Ramos (cell line): ENCODE results near the gene KIR2DL3.
"Not testable (repeated sequence)": the region's sequence is repeated elsewhere in the genome, so short reads cannot be mapped to it uniquely, and the experiment has no call there.

Experiments
- in situ Hi-C: fragments of 300-500 bp; cut with MboI; formaldehyde crosslinking; loops from one replicate; pipeline ENCODE4 v1.14.3; 2022; ENCODE audit warnings: low sequenced_read_pairs; ENCODE audit not compliant: unreplicated experiment

The KIR2DL3 gene

DNA sequence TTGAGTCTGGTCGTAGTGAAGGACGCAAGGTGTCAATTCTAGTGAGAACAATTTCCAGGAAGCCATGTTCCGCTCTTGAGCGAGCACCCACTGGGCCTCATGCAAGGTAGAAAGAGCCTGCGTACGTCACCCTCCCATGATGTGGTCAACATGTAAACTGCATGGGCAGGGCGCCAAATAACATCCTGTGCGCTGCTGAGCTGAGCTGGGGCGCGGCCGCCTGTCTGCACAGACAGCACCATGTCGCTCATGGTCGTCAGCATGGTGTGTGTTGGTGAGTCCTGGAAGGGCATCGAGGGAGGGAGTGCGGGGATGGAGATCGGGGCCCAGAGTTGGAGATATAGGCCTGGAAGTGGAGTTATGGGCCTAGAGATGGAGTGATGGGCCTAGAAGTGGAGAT, at the start of gene KIR2DL3:
KIR2DL3 (plus strand) TSS at position 208 of the 400 bp plus-strand sequence; CDS start at position 241, 33 bp downstream.
- in situ Hi-C loops = not testable (repeated sequence)

DNA sequence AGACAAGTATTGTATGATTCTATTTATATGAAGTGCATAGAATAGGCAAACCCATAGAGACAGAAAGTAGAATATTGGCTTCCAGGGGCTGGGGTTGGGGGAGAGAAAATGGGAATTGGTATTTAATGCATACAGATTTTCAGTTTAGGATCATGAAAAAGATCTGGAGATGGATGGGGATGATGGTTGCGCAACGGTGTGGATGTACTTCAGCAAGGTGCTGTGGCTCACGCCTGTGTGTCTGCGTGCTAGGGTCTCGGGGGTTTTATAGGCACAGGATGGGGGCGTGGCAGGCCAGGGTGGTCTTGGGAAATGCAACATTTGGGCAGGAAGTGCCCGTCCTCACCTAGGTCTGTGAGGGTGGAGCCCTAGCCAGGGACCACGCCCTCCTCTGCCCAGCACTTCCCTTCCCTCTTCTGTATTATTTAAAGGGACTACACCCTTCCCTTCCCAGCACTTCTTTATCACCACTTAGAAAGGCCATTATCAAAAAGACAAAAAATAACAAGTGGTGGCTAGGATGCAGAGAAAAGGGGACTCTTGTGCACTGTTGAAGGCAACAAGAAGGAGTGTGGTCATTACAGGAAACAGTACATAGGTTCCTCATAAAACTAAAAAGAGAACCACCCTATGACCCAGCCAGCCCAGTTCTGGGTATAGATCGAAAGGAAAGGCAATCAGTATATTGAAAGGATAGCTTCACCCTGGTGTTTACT, 46.6 kb upstream of the KIR2DL3 start:
- in situ Hi-C loops = no loop called here

DNA sequence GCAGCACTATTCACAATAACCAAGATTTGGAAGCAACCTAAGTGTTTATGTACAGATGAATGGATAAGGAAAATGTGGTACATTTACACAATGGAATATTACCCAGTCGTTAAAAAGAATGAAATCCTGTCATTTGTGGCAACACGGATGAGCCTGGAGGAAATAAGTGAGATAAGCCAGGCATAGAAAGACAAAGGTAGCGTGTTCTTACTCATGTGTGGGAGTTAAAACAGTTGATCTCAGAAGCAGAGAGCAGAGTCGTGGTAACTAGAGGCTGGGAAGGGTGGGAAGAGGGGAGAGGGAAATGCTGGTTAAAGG, 46.1 kb upstream of the KIR2DL3 start:
- in situ Hi-C loops = no loop called here

DNA sequence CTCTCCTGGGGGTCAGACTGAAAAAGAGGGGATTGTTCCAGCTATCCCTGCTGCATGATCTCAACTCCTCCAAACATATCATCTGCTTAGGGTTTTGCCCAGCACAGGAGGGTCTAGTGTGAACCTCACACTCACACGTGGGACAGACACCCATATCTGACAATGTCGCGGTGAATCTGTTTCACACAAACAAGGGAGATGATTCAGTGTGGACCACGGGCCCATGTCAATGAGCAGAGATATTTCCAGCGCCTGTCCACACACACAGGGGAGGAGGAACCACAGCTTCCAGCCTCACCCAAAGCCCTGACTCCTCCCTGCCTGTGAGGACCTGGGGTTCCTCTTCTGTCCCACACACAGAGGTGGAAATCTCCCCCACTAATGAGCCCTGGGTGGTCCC, 43.7 kb upstream of the KIR2DL3 start:
- in situ Hi-C loops = no loop called here

DNA sequence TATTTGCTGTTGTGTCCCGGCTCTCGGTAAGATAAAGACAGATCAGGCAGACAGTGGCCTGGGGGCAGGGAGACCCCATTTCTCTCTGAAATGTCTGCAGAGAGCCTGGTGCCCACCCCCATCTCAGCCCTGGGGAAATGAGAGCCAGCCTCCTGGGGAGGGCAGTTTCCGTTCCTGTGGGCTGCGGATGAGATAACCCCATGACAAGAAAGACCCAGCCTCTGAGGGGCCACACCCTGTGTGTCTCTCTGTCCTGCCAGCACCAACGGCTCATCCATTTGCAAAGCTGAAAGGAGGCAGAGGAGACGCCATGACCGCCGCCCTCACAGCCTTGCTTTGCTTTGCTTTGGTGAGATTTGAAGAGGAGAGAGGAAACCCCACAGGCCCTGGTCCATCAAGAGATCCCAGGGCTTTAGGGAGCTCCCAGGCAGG, 42.2 kb upstream of the KIR2DL3 start:
- in situ Hi-C loops = no loop called here

DNA sequence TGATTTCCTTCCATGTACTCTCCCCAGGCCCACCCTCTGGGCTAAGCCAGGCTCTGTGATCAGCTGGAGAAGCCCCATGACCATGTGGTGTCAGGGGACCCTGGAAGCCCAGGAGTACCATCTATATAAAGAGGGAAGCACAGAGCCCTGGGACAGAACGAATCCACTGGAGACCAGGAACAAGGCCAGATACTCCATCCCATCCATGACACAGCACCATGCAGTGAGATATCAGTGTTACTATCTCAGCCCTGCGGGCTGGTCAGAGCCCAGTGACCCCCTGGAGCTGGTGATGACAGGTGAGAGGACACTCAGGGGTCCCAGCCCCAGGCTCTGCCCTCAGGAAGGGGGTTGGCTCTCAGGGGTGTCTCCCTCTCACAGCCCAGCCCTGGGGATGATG, 41.5 kb upstream of the KIR2DL3 start:
- in situ Hi-C loops = no loop called here

DNA sequence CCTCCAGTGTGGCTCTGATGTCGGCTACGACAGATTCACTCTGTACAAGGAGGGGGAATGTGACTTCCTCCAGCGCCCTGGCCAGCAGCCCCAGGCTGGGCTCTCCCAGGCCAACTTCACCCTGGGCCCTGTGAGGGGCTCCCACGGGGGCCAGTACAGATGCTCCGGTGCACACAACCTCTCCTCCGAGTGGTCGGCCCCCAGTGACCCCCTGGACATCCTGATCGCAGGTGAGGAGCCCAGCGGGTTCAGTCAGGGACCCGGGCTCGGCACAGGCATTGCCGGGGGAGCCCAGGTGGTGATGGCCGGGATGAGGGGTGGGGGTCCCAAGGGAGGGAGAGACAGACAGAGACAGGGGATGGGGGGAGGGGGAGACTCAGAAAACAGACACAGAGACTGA, 40.6 kb upstream of the KIR2DL3 start:
- in situ Hi-C loops = not testable (repeated sequence)

DNA sequence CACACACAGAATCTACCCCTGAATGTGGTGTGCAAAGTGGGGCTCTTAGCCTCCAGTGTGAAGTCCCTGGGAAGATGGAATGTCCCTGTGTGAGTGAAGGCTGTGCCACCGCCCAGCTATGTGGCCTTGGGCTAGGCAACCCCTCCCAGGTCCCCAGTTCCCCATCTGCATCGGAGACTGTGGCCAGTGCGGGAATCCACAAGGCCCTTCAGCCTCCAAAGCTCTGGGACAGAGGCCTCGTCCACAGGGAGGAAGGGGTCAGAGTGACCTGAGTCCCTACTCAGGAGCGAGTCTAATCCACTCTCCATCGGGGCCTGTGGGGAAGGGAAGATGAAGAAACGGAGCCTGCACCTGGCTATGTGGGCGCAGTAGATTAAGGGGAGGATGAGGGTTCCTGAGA, 33.4 kb upstream of the KIR2DL3 start:
- in situ Hi-C loops = no loop called here

DNA sequence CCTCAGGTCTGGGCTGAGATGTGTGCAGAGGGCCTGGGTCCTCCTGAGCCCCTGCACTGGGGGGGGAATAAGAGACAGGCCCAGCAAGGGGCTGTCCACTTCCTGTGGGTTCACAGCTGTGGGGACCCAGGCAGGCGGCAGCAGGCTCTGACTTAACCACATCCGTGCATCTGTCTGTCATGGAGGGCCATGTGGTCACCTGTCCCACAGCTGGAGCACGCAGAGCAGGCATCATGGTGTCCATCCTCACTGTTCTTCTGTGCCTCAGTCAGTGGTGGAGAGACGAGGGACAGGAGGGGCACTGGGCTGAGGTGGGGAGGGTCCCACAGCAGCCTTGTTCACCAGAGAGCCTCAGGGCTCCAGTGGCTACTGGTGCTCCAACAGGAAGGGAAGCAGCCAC, 30.4 kb upstream of the KIR2DL3 start:
- in situ Hi-C loops = no loop called here

DNA sequence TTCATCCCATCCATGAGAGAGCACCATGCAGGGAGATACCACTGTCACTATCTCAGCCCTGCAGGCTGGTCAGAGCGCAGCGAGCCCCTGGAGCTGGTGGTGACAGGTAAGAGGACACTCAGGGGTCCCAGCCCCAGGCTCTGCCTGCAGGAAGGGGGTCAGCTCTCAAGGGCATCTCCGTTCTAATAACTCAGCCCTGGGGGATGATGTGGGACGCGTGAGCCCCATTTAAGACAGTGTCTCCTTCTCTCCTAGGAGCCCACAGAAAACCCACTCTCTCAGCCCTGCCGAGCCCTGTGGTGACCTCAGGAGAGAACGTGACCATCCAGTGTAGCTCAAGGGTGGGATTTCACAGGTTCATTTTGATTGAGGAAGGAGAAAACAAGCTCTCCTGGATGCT, 29.5 kb upstream of the KIR2DL3 start:
- in situ Hi-C loops = no loop called here

DNA sequence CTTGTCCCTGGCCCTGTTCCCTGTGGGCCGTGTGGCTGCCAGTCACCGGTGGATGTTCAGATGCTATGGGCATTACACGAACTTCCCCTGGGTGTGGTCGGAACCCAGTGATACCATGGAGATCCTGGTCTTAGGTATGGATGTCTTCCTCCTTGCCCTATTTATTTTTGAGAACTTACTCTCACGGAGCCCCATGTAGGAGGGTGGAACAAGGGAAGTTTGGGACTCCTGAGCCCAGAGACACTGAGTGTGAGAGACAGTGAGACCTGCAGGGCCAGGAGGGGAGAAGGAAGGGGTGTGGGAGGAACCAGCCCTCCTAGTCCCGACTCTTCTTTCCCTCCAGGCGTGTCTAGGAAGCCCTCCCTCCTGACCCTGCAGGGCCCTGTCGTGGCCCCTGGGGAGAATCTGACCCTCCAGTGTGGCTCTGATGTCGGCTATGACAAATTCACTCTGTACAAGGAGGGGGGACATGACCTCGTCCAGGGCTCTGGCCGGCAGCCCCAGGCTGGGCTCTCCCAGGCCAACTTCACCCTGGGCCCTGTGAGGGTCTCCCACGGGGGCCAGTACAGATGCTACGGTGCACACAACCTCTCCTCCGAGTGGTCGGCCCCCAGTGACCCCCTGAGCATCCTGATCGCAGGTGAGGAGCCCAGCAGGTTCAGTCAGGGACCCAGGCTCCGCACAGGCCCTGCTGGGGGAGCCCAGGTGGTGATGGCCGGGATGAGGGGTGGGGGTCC, 28.9 kb upstream of the KIR2DL3 start:
- in situ Hi-C loops = no loop called here

DNA sequence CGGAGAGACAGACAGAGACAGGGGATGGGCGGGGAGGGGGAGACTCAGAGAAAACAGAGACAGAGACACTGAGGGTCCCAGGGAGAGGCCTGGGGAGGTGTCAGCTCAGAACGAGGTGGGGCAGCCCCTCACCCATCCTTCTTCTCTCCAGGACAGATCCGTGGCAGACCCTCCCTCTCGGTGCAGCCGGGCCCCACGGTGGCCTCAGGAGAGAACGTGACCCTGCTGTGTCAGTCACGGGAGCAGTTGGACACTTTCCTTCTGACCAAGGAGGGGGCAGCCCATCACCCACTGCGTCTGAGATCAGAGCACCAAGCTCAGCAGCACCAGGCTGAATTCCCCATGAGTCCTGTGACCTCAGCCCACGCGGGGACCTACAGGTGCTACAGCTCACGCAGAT, 28.4 kb upstream of the KIR2DL3 start:
- in situ Hi-C loops = not testable (repeated sequence)

DNA sequence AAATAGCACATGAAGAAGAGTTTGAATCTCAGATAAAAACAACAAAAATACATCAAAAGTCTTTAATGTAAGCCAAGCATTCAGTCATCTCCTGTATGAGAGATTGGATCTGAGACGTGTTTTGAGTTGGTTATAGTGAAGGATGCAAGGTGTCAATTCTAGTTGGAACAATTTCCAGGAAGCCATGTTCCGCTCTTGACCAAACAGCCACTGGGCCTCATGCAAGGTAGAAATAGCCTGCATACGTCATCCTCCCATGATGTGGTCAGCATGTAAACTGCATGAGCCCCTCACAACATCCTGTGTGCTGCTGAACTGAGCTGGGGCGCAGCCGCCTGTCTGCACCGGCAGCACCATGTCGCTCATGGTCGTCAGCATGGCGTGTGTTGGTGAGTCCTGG, 14.2 kb upstream of the KIR2DL3 start, which contains the start of gene KIR3DL3:
KIR3DL3 (plus strand) TSS at position 301 of the 400 bp plus-strand sequence; CDS start at position 356, 55 bp downstream.
- in situ Hi-C loops = no loop called here

DNA sequence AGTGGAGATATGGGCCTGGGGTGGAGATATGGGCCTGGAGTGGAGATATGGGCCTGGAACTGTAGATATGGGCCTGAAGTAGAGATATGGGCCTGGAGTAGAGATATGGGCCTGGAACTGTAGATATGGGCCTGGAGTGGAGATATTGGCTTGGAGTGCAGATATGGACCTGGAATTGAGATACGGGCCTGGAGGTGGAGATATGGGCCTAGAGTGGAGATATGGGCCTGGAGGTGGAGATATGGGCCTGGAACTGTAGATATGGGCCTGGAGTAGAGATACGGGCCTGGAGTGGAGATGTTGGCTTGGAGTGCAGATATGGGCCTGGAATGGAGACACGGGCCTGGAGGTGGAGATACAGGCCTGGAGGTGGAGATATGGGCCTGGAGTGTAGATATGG, 13.7 kb upstream of the KIR2DL3 start:
- in situ Hi-C loops = no loop called here

DNA sequence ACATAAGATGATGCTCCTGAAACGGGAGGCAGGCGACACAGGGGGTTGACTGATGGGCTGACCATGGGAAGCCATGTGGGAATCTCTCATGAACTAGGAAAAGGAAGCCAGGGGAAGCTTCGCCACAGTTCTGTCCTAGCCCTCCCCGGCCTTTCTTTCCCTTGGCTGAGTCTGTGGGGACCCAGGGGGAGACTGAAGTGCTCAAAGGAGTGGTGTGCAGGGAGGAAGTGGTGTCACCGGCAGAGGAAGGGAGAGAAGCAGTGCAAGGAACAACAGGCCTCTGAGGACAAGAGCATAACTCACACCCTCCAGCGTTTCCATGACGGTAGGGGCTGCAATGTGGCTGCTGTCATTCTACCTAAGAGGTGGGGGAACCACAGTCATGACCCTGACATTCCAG, 13.0 kb upstream of the KIR2DL3 start:
- in situ Hi-C loops = no loop called here

DNA sequence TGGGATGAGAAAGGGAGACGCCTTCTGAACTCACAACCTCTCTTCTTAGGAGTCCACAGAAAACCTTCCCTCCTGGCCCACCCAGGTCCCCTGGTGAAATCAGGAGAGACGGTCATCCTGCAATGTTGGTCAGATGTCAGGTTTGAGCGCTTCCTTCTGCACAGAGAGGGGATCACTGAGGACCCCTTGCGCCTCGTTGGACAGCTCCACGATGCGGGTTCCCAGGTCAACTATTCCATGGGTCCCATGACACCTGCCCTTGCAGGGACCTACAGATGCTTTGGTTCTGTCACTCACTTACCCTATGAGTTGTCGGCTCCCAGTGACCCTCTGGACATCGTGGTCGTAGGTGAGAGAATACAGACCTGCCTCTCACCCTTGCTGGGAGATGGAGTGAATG, 10.8 kb upstream of the KIR2DL3 start:
- in situ Hi-C loops = no loop called here

DNA sequence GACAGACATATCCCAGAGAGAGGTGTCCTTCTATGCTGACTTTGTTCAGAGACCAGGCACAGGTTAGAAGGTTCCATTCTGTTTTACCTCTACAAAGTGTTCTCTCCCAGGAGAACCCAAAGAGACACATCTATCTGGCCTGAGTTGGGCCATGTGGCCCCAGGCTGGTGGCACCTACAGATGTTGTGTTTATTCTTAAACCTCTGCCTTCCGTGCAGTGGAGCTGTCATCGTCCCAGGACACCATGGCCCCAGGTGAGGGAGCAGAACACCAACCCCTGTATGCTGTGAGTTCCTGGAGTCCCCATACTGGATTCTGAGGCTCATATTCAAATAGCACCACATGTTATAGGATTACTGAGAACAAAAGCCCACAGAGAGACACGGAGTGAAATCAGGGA, 10.1 kb upstream of the KIR2DL3 start:
- in situ Hi-C loops = no loop called here

DNA sequence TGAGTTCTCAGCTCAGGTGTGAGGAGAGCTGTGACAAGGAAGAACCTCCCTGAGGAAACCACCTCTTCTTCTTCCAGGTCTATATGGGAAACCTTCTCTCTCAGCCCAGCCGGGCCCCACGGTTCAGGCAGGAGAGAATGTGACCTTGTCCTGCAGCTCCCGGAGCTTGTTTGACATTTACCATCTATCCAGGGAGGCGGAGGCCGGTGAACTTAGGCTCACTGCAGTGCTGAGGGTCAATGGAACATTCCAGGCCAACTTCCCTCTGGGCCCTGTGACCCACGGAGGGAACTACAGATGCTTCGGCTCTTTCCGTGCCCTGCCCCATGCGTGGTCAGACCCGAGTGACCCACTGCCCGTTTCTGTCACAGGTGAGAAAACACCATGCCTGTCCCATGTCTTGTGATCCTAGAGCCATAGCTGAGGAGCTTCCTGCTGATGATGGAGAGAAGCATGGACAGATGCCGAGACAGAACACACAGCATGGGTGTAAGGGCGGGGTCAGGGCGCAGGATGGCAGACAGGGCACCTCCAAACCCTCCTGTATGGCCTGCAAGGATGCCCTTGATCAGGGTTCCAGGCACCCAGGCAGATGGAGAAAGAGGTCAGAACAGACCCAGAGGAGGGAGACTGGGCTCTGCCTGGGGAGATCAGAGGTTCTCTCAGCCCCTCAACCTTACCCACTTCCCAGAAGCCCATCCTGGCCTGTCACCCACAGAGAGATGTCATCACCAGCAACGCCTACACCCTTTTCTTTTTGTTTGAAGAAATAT, 8.7 kb upstream of the KIR2DL3 start:
- in situ Hi-C loops = no loop called here

DNA sequence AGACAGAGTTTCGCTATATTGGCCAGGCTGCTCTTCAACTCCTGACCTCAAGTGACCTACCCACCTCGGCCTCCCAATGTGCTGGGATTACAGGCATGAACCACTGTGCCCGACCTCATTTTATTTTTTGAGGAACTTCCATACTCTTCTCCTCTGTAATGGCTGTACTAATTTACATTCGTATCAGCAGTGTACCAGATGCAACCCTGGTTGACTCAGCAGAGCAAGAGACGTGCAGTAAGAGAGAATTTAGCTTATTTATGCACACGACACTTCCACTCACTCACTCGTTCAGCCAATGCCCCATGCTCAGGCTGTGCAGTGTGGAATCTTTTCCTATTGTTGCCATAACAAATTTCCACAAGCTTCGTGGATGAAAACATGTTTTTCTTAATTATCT, 7.1 kb upstream of the KIR2DL3 start:
- in situ Hi-C loops = no loop called here

DNA sequence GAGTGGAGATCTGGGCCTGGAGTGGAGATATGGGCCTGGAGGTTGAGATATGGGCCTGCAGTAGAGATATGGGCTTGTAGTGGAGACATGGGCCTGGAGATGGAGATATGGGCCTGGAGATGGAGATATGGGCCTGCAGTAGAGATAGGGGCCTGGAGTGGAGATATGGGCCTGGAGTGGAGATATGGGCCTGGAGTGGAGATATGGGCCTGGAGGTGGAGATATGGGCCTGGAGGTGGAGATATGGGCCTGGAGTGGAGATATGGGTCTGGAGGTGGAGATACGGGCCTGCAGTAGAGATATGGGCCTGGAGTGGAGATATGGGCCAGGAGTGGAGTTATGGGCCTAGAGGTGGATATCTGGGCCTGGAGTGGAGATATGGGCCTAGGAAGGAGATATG, 402 bp downstream of the KIR2DL3 start:
- in situ Hi-C loops = no loop called here
